ENCODE results near the gene ARHGAP10. TPM values are rescaled to one million over a fixed set of nuclear protein-coding genes. Genes with fewer than 3 reads are reported as not detected.

ARHGAP10 gene
- total RNA-seq, 2 donors from 2014 or later, result 36.1 to 43.5 TPM

DNA sequence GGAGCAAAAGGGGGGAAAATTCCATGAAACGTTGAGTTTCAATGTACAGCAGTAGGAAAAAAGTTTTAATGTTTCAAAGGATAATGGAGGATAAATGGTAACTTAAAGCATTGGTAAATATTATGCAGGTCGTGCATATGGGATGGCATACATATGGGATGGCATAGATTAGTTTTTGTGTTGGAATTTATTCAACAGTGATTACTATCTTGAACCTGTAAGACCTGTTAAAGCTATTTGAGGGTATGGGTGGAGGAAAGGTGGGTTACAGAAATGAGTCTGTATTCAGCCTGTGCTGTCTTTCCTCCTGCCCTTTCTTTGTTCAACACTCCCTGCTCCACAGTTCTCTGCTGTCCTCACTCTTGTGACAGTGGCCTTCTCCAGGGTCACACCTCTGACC, 54.6 kb downstream of the ARHGAP10 start:
- Histone ChIP-seq H3K9me3 (no peaks in the 10 kb centered on the region), H3K36me3 (no peaks in the 10 kb centered on the region), H3K27ac (peak overlapping the region; percentile 56 to 57), H3K4me1 (peaks cover 0 to 56% of the 10 kb centered on the region in 2 donors), H3K27me3 (no peaks in the 10 kb centered on the region), H3K4me3 (no peak overlapping the region)
- no peak for DNase-seq (ENCODE audit: low spot score)
- TF ChIP-seq, protein P1, sequence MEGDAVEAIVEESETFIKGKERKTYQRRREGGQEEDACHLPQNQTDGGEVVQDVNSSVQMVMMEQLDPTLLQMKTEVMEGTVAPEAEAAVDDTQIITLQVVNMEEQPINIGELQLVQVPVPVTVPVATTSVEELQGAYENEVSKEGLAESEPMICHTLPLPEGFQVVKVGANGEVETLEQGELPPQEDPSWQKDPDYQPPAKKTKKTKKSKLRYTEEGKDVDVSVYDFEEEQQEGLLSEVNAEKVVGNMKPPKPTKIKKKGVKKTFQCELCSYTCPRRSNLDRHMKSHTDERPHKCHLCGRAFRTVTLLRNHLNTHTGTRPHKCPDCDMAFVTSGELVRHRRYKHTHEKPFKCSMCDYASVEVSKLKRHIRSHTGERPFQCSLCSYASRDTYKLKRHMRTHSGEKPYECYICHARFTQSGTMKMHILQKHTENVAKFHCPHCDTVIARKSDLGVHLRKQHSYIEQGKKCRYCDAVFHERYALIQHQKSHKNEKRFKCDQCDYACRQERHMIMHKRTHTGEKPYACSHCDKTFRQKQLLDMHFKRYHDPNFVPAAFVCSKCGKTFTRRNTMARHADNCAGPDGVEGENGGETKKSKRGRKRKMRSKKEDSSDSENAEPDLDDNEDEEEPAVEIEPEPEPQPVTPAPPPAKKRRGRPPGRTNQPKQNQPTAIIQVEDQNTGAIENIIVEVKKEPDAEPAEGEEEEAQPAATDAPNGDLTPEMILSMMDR (IDR thresholded peaks at IDR 0.05), result no peak

DNA sequence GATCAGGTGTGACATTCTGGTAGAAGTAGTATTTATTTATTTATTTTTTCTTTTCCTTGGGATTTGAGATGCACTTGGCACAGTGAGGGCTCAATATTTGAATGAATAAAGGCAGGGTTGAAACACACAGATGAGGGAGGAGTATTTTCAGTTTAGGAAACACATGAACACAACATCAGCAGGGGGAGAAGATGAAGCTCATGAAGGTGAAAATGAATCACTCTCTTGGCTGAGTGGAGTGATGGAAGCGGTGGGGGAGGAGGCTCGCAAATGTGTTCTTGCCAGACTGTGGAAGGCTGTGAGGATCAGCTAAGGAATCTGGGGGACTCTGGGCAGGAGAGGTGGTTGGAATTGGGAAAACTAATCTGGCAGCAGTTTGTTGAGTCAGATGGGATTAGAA, 55.3 kb downstream of the ARHGAP10 start:
- H3K4me3 ChIP-seq, result no peak overlapping the region
- no peak for DNase-seq (ENCODE audit: low spot score)

DNA sequence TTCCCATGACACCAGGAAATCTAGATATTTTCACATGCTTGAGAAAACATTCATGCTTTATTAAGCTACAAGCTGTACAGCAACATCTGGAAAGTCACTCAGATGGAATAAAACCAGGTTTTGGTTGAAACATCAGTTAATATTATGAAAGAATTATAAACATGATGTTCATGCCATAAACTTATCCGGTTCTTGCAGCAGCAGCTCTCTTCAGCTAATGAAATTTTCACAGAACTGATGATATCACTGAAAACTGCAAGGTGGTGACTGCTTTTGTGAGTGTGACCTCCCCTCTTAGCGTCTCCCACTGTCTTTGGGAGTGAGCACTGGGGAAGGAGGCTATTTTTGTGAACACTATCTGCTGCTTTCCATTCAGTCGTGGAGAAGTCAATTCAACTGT, 56.9 kb downstream of the ARHGAP10 start:
- no peak for DNase-seq (ENCODE audit: low spot score)
- no peaks in the 10 kb centered on the region for H3K27me3 ChIP-seq
- H3K27ac ChIP-seq, result peak overlapping the region; percentile 17 to 56
- H3K4me3 ChIP-seq, result no peak overlapping the region
- H3K9me3 ChIP-seq, result no peaks in the 10 kb centered on the region
- no peaks in the 10 kb centered on the region for H3K36me3 ChIP-seq
- peaks cover 0 to 64% of the 10 kb centered on the region in 2 donors for H3K4me1 ChIP-seq
- TF ChIP-seq, protein P1 (IDR thresholded peaks at IDR 0.05), result no peak

More for the DNA sequence above, 55.3 kb downstream of the ARHGAP10 start:
- Histone ChIP-seq H3K27me3 (no peaks in the 10 kb centered on the region), H3K4me1 (peaks cover 0 to 59% of the 10 kb centered on the region in 2 donors), H3K36me3 (no peaks in the 10 kb centered on the region), H3K27ac (peak overlapping the region; percentile 56 to 57), H3K9me3 (no peaks in the 10 kb centered on the region)
- TF ChIP-seq, protein P1 (IDR thresholded peaks at IDR 0.05), result no peak

DNA sequence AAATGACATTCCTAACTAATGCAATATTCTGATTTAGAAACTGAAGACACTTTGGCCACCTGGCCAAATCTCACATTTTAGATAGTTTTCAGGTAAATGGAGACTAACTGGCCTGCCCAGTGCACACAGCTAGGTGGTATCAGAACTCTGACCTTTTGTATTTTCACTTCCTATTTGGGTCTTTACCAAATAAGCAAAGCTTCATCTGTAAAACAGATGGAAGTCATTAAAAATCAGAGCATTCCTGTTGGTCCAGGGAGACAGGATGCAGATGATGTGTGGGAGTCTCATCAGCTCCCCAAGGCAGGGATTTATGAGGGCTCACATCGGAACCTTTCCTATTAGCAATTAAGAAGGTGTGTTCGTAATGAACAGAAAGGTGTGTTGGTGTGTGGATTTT, 57.7 kb downstream of the ARHGAP10 start:
- H3K9me3 ChIP-seq, result no peaks in the 10 kb centered on the region
- TF ChIP-seq, protein P1 (IDR thresholded peaks at IDR 0.05), result no peak
- DNase-seq (ENCODE audit: low spot score), result no peak
- no peaks in the 10 kb centered on the region for H3K36me3 ChIP-seq
- no peaks in the 10 kb centered on the region for H3K27me3 ChIP-seq
- peaks cover 0 to 68% of the 10 kb centered on the region in 2 donors for H3K4me1 ChIP-seq
- no peak overlapping the region for H3K4me3 ChIP-seq
- H3K27ac ChIP-seq, result peak overlapping the region; percentile 17 to 27

- no peaks in the 10 kb centered on the region for H3K27me3 ChIP-seq
- no peak for DNase-seq (ENCODE audit: low spot score)
- no peak overlapping the region for H3K4me3 ChIP-seq
- no peaks in the 10 kb centered on the region for H3K9me3 ChIP-seq
- TF ChIP-seq, protein P1 (IDR thresholded peaks at IDR 0.05), result no peak
- H3K4me1 ChIP-seq, result peaks cover 0 to 64% of the 10 kb centered on the region in 2 donors
- H3K27ac ChIP-seq, result no peak overlapping the region
- no peaks in the 10 kb centered on the region for H3K36me3 ChIP-seq
These were observed 58.5 kb downstream of the ARHGAP10 start for GRCh38 chr4:147790412-147790811.

- no peak overlapping the region for H3K4me3 ChIP-seq
These were observed 59.5 kb downstream of the ARHGAP10 start for GRCh38 chr4:147791341-147791740.

More at GRCh38 chr4:147791341-147791740, 59.5 kb downstream of the ARHGAP10 start:
- TF ChIP-seq, protein P1 (IDR thresholded peaks at IDR 0.05), result no peak
- Histone ChIP-seq H3K36me3 (no peaks in the 10 kb centered on the region), H3K4me1 (peaks cover 0 to 55% of the 10 kb centered on the region in 2 donors), H3K9me3 (no peaks in the 10 kb centered on the region), H3K27me3 (no peaks in the 10 kb centered on the region), H3K27ac (peak overlapping the region in 1 of 2 donors; percentile 49)
- DNase-seq (ENCODE audit: low spot score), result no peak

Measured in right atrium auricular region (tissue), 2 donors.